A673 (cell line): ENCODE results near the gene C10orf90. TPM values are rescaled to one million over a fixed set of nuclear protein-coding genes. Genes with fewer than 3 reads are reported as not detected.

ENCODE experiments used
- BruUV-seq: library from RNA; stranded (reverse); fragments of 400-500 nt; replicated peaks from 2 replicates; lab custom pipeline; 2021; lab: Mats Ljungman, UMichigan
- CTCF ChIA-PET: fragments of 300-600 bp; sonication (Branson Sonifier 250); formaldehyde crosslinking; loops from one replicate; lab custom pipeline; 2022; ENCODE audit warnings: antibody characterized with exemption; lab: Charles Lee
- POLR2A ChIA-PET: fragments of 300-600 bp; sonication (Branson Sonifier 250); formaldehyde crosslinking; loops from one replicate; lab custom pipeline; 2022; ENCODE audit warnings: antibody characterized with exemption; ENCODE audit not compliant: low non-redundant PET; lab: Charles Lee
- DNase-seq: peaks from one replicate; pipeline ENCODE4 v3.0.0-alpha.2; 2015; ENCODE audit warnings: low spot score
- H3K27ac ChIP-seq: fragments of 200-600 bp; sonication (generic); 2 replicates; pipeline ENCODE4 v1.5.1; 2016; ENCODE audit warnings: mixed run types, low read depth, mild to moderate bottlenecking, mixed read lengths, antibody characterized with exemption, low read length; ENCODE audit not compliant: poor library complexity, severe bottlenecking
- H3K27me3 ChIP-seq: fragments of 200-600 bp; sonication (generic); replicated peaks from 2 replicates; pipeline ENCODE4 v1.6.1; 2017; ENCODE audit warnings: mixed run types, low read depth, mild to moderate bottlenecking, mixed read lengths, antibody characterized with exemption, low read length; ENCODE audit not compliant: insufficient read depth, poor library complexity
- H3K36me3 ChIP-seq: fragments of 200-600 bp; sonication (generic); 2 replicates; pipeline ENCODE4 v1.6.1; 2016; ENCODE audit warnings: mixed run types, mild to moderate bottlenecking, mixed read lengths, antibody characterized with exemption, low read length; ENCODE audit not compliant: insufficient read depth, poor library complexity, severe bottlenecking
- H3K4me1 ChIP-seq: fragments of 200-600 bp; sonication (generic); 2 replicates; pipeline ENCODE4 v1.6.1; 2017; ENCODE audit warnings: mixed run types, mild to moderate bottlenecking, mixed read lengths, antibody characterized with exemption, low read length; ENCODE audit not compliant: insufficient read depth, poor library complexity, severe bottlenecking
- H3K4me3 ChIP-seq: fragments of 200-600 bp; sonication (generic); 2 replicates; pipeline ENCODE4 v1.5.1; 2016; ENCODE audit warnings: low read depth, mixed run types, mild to moderate bottlenecking, mixed read lengths, low read length; ENCODE audit not compliant: poor library complexity, severe bottlenecking
- H3K9me3 ChIP-seq: fragments of 200-600 bp; sonication (generic); 2 replicates; pipeline ENCODE4 v1.6.1; 2016; ENCODE audit warnings: mixed run types, low read depth, mild to moderate bottlenecking, mixed read lengths, antibody characterized with exemption, low read length; ENCODE audit not compliant: poor library complexity, severe bottlenecking
- CTCF ChIP-seq: fragments of 300-800, 200-600 bp; sonication (generic); conservative IDR thresholded peaks from 2 replicates; pipeline ENCODE4 v1.5.1; 2017; ENCODE audit warnings: low read depth, mild to moderate bottlenecking, antibody characterized with exemption, low read length, moderate library complexity, mixed read lengths
- EZH2 ChIP-seq: fragments of 200-600 bp; sonication (generic); IDR thresholded peaks from 2 replicates; pipeline ENCODE4 v1.6.1; 2017; ENCODE audit warnings: borderline replicate concordance, low read depth, mild to moderate bottlenecking, mixed read lengths, antibody characterized with exemption, low read length; ENCODE audit not compliant: poor library complexity, severe bottlenecking
- intact Hi-C: fragments of 100-400 bp; cut with micrococcal nuclease; formaldehyde crosslinking; loops from one replicate; pipeline ENCODE4 v1.10.0; 2022; ENCODE audit not compliant: unreplicated experiment
- total RNA-seq: library from RNA; stranded (reverse); gene quantifications from 2 replicates; pipeline ENCODE4 v1.2.3, GENCODE V29; 2021

The C10orf90 gene
- total RNA-seq, 1 experiment from 2014 or later, result not detected

DNA sequence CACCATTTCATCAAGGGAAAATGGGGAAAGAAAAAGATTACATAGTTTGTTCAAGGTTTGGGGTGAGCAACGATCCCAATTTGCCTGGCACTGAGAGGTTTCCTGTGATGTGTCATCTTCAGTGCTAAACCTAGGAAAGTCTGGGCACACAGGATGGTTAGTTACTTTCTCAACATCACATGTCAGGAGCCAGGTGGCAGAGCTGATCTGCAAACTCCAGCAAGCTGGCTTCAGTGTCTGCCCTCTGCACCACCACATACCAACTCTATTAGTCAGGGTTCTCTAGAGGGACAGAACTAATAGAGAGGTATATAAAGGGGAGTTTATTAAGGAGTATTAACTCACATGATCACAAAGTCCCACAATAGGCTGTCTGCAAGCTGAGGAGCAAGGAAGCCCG lies 293.5 kb downstream of the C10orf90 start:
- H3K4me3 ChIP-seq, result no peak overlapping the region
- no TSS peak for BruUV-seq
- ChIA-PET CTCF (no interaction called here), POLR2A (no interaction called here)
- intact Hi-C loops, result no loop called here
- no peak overlapping the region for H3K27ac ChIP-seq
- H3K36me3 ChIP-seq, result no peaks in the 10 kb centered on the region
- H3K4me1 ChIP-seq, result no peaks in the 10 kb centered on the region
- H3K27me3 ChIP-seq, result peaks cover 3% of the 10 kb centered on the region
- no peak for TF ChIP-seq EZH2
- TF ChIP-seq CTCF, result no peak
- H3K9me3 ChIP-seq, result no peaks in the 10 kb centered on the region
- DNase-seq, result no peak

- no peak overlapping the region for H3K4me3 ChIP-seq
- no peak for DNase-seq
- no peak overlapping the region for H3K27ac ChIP-seq
- BruUV-seq, result no TSS peak
- H3K9me3 ChIP-seq, result no peaks in the 10 kb centered on the region
- TF ChIP-seq CTCF, result no peak
- TF ChIP-seq EZH2, result no peak
- ChIA-PET CTCF (no interaction called here), POLR2A (no interaction called here)
- H3K4me1 ChIP-seq, result no peaks in the 10 kb centered on the region
- H3K27me3 ChIP-seq, result peaks cover 3% of the 10 kb centered on the region
- intact Hi-C loops, result no loop called here
- H3K36me3 ChIP-seq, result no peaks in the 10 kb centered on the region
Observed at GRCh38 chr10:126375926-126376554, 294.5 kb downstream of the C10orf90 start.

- ChIA-PET CTCF (no interaction called here), POLR2A (no interaction called here)
- intact Hi-C loops, result no loop called here
- Histone ChIP-seq H3K27ac (no peak overlapping the region), H3K36me3 (no peaks in the 10 kb centered on the region), H3K4me3 (no peak overlapping the region), H3K27me3 (peaks cover 3% of the 10 kb centered on the region), H3K4me1 (no peaks in the 10 kb centered on the region), H3K9me3 (no peaks in the 10 kb centered on the region)
- no peak for TF ChIP-seq EZH2
- TF ChIP-seq CTCF, result no peak
- DNase-seq, result no peak
- BruUV-seq, result no TSS peak
Observed at GRCh38 chr10:126375299-126375698, 295.2 kb downstream of the C10orf90 start.

Other genes with a start within 250 kb of the C10orf90 start
- 30.7 and 37.3 TPM in 2 replicates for gene DOCK1, start 234.7 kb upstream of the C10orf90 start, total RNA-seq